ENCODE measurements around the gene HDAC9. TPM values are rescaled to one million over a fixed set of nuclear protein-coding genes. Genes with fewer than 3 reads are reported as not detected.

HDAC9 gene
- total RNA-seq, 1 donor from 2014 or later: 27.6 TPM

GRCh38 chr7:18694911-18695310 is 199.4 kb downstream of the HDAC9 start:
- no peak overlapping the region for H3K4me3 ChIP-seq (ENCODE audit: insufficient read depth, low read depth, low read length)
- Mint-ChIP-seq H3K4me3 (ENCODE audit: unreplicated experiment) (no peak overlapping the region), H3K27ac (ENCODE audit: unreplicated experiment) (no peak overlapping the region), H3K4me1 (ENCODE audit: low read depth, unreplicated experiment) (no peaks in the 10 kb centered on the region), H3K36me3 (ENCODE audit: low read depth, unreplicated experiment) (no peaks in the 10 kb centered on the region), H3K9me3 (ENCODE audit: unreplicated experiment) (no peaks in the 10 kb centered on the region), H3K27me3 (ENCODE audit: low read depth, unreplicated experiment) (no peaks in the 10 kb centered on the region)
- FAIRE-seq (no peak), DNase-seq (ENCODE audit: low read depth) (no peak)
- no peak overlapping the region for H2AFZ ChIP-seq (ENCODE audit: low read depth, low read length)
- TF ChIP-seq EZH2 (IDR thresholded peaks at IDR 0.05; ENCODE audit: insufficient read depth, low read length): no peak
- TF ChIP-seq CTCF (IDR thresholded peaks at IDR 0.05; ENCODE audit: insufficient read depth, low read depth, low read length): no peak
- H3K4me1 ChIP-seq (ENCODE audit: insufficient read depth, low read length): no peaks in the 10 kb centered on the region
- no peak overlapping the region for H3K4me2 ChIP-seq (ENCODE audit: low read length)
- H3K36me3 ChIP-seq (ENCODE audit: insufficient read depth, low read length): no peaks in the 10 kb centered on the region
- no peaks in the 10 kb centered on the region for H3K9me3 ChIP-seq (ENCODE audit: insufficient read depth, low read depth, low read length)
- H3K27me3 ChIP-seq (ENCODE audit: insufficient read depth, low read length): no peaks in the 10 kb centered on the region
- H3K9ac ChIP-seq (ENCODE audit: low read length): no peak overlapping the region
- H3K27ac ChIP-seq (ENCODE audit: low read depth, low read length): no peak overlapping the region
- no peaks in the 10 kb centered on the region for H3K79me2 ChIP-seq (ENCODE audit: insufficient read depth, low read length)
- H4K20me1 ChIP-seq (ENCODE audit: insufficient read depth, low read length): no peaks in the 10 kb centered on the region

GRCh38 chr7:18698258-18698734 is 202.7 kb downstream of the HDAC9 start:
- no peaks in the 10 kb centered on the region for H3K4me1 ChIP-seq (ENCODE audit: insufficient read depth, low read length)
- no peak overlapping the region for H3K27ac ChIP-seq (ENCODE audit: low read depth, low read length)
- no peak overlapping the region for H3K9ac ChIP-seq (ENCODE audit: low read length)
- no peaks in the 10 kb centered on the region for H3K36me3 ChIP-seq (ENCODE audit: insufficient read depth, low read length)
- no peak for TF ChIP-seq EZH2 (IDR thresholded peaks at IDR 0.05; ENCODE audit: insufficient read depth, low read length)
- no peak for TF ChIP-seq CTCF (IDR thresholded peaks at IDR 0.05; ENCODE audit: insufficient read depth, low read depth, low read length)
- no peaks in the 10 kb centered on the region for H4K20me1 ChIP-seq (ENCODE audit: insufficient read depth, low read length)
- Mint-ChIP-seq H3K36me3 (ENCODE audit: low read depth, unreplicated experiment) (no peaks in the 10 kb centered on the region), H3K4me1 (ENCODE audit: low read depth, unreplicated experiment) (no peaks in the 10 kb centered on the region), H3K4me3 (ENCODE audit: unreplicated experiment) (no peak overlapping the region), H3K27ac (ENCODE audit: unreplicated experiment) (no peak overlapping the region), H3K9me3 (ENCODE audit: unreplicated experiment) (no peaks in the 10 kb centered on the region), H3K27me3 (ENCODE audit: low read depth, unreplicated experiment) (no peaks in the 10 kb centered on the region)
- H2AFZ ChIP-seq (ENCODE audit: low read depth, low read length): no peak overlapping the region
- no peaks in the 10 kb centered on the region for H3K79me2 ChIP-seq (ENCODE audit: insufficient read depth, low read length)
- H3K4me3 ChIP-seq (ENCODE audit: insufficient read depth, low read depth, low read length): no peak overlapping the region
- no peak overlapping the region for H3K4me2 ChIP-seq (ENCODE audit: low read length)
- no peaks in the 10 kb centered on the region for H3K9me3 ChIP-seq (ENCODE audit: insufficient read depth, low read depth, low read length)
- peak; percentile 23 for FAIRE-seq
- DNase-seq (ENCODE audit: low read depth): no peak
- no peaks in the 10 kb centered on the region for H3K27me3 ChIP-seq (ENCODE audit: insufficient read depth, low read length)

GRCh38 chr7:18700147-18700546 is 204.6 kb downstream of the HDAC9 start:
- no peaks in the 10 kb centered on the region for H3K79me2 ChIP-seq (ENCODE audit: insufficient read depth, low read length)
- no peak overlapping the region for H3K4me3 ChIP-seq (ENCODE audit: insufficient read depth, low read depth, low read length)
- Mint-ChIP-seq H3K9me3 (ENCODE audit: unreplicated experiment) (no peaks in the 10 kb centered on the region), H3K4me3 (ENCODE audit: unreplicated experiment) (no peak overlapping the region), H3K27me3 (ENCODE audit: low read depth, unreplicated experiment) (no peaks in the 10 kb centered on the region), H3K4me1 (ENCODE audit: low read depth, unreplicated experiment) (peaks cover 6% of the 10 kb centered on the region), H3K27ac (ENCODE audit: unreplicated experiment) (no peak overlapping the region), H3K36me3 (ENCODE audit: low read depth, unreplicated experiment) (no peaks in the 10 kb centered on the region)
- H3K9me3 ChIP-seq (ENCODE audit: insufficient read depth, low read depth, low read length): no peaks in the 10 kb centered on the region
- no peaks in the 10 kb centered on the region for H4K20me1 ChIP-seq (ENCODE audit: insufficient read depth, low read length)
- no peak overlapping the region for H2AFZ ChIP-seq (ENCODE audit: low read depth, low read length)
- no peak overlapping the region for H3K9ac ChIP-seq (ENCODE audit: low read length)
- H3K27me3 ChIP-seq (ENCODE audit: insufficient read depth, low read length): no peaks in the 10 kb centered on the region
- H3K36me3 ChIP-seq (ENCODE audit: insufficient read depth, low read length): no peaks in the 10 kb centered on the region
- FAIRE-seq: no peak
- DNase-seq (ENCODE audit: low read depth): no peak
- no peak overlapping the region for H3K27ac ChIP-seq (ENCODE audit: low read depth, low read length)
- no peaks in the 10 kb centered on the region for H3K4me1 ChIP-seq (ENCODE audit: insufficient read depth, low read length)
- H3K4me2 ChIP-seq (ENCODE audit: low read length): no peak overlapping the region
- TF ChIP-seq CTCF (IDR thresholded peaks at IDR 0.05; ENCODE audit: insufficient read depth, low read depth, low read length) (peak; percentile 6), EZH2 (IDR thresholded peaks at IDR 0.05; ENCODE audit: insufficient read depth, low read length) (no peak)

Measured in astrocyte (in vitro differentiated cells and primary cell).